OCI-LY3 (cell line): ENCODE data around the gene NCOA3.

ENCODE experiments used
- H2AFZ ChIP-seq: fragments of 200-600, 300-600 bp; shearing (Covaris generic); 2 replicates; pipeline ENCODE4 v1.6.0; 2014; ENCODE audit warnings: antibody characterized with exemption, low read depth, low read length
- H3K27ac ChIP-seq: fragments of 200-600, 300-600 bp; sonication (generic); 2 replicates; pipeline ENCODE4 v1.5.1; 2014; ENCODE audit warnings: mild to moderate bottlenecking, low read length, moderate library complexity, mixed read lengths
- H3K27me3 ChIP-seq: fragments of 200-600, 300-600 bp; sonication (generic); 2 replicates; pipeline ENCODE4 v1.6.1; 2014; ENCODE audit warnings: low read depth, low read length, mixed read lengths
- H3K36me3 ChIP-seq: fragments of 200-600, 300-600 bp; sonication (generic); replicated peaks from 2 replicates; pipeline ENCODE3; 2014; ENCODE audit warnings: low read depth, low read length, mixed read lengths
- H3K4me1 ChIP-seq: fragments of 300-600, 200-600 bp; sonication (generic); 2 replicates; pipeline ENCODE4 v1.6.1; 2014; ENCODE audit warnings: low read length, mixed read lengths
- H3K4me2 ChIP-seq: fragments of 200-600, 300-600 bp; sonication (generic); 2 replicates; pipeline ENCODE4 v1.6.1; 2014; ENCODE audit warnings: low read length, mixed read lengths
- H3K4me3 ChIP-seq: fragments of 300-600, 200-600 bp; sonication (generic); 2 replicates; pipeline ENCODE4 v1.5.1; 2014; ENCODE audit warnings: antibody characterized with exemption, mild to moderate bottlenecking, low read length, moderate library complexity
- H3K79me2 ChIP-seq: fragments of 300-600, 200-600 bp; shearing (Covaris generic); 2 replicates; pipeline ENCODE4 v1.6.1; 2014; ENCODE audit warnings: mild to moderate bottlenecking, low read length, mixed read lengths
- H3K9ac ChIP-seq: fragments of 300-600, 200-600 bp; shearing (Covaris generic); 2 replicates; pipeline ENCODE4 v1.6.0; 2014; ENCODE audit warnings: mild to moderate bottlenecking, low read length, moderate library complexity
- H3K9me3 ChIP-seq: fragments of 200-600, 300-600 bp; shearing (Covaris generic); 2 replicates; pipeline ENCODE4 v1.6.1; 2014; ENCODE audit warnings: low read length, mixed read lengths; ENCODE audit not compliant: insufficient read depth
- H4K20me1 ChIP-seq: fragments of 200-600, 300-600 bp; sonication (generic); 2 replicates; pipeline ENCODE4 v1.6.1; 2016; ENCODE audit warnings: low read length, mixed read lengths; ENCODE audit not compliant: insufficient read depth
- CTCF ChIP-seq: fragments of 200-600, 300-600 bp; sonication (generic); IDR thresholded peaks from 2 replicates; pipeline ENCODE4 v1.5.1; 2014; ENCODE audit warnings: antibody characterized with exemption, low read length, low read depth
- EZH2phosphoT487 ChIP-seq: fragments of 200-600 bp; shearing (Covaris generic); IDR thresholded peaks from 2 replicates; pipeline ENCODE4 v1.6.1; 2018; ENCODE audit warnings: antibody characterized with exemption, mixed run types, low read depth

Gene NCOA3

GRCh38 chr20:47606414-47606982, 104.8 kb downstream of the NCOA3 start:
- Histone ChIP-seq H3K79me2 (peaks cover 98% of the 10 kb centered on the region), H3K4me1 (0 out of 2 replicates have a peak, but pooled peaks cover 4% of the 10 kb centered on the region), H3K9me3 (no peaks in the 10 kb centered on the region), H3K4me2 (no peak overlapping the region), H4K20me1 (peaks cover 92% of the 10 kb centered on the region), H3K27ac (no peak overlapping the region), H3K36me3 (peaks cover 33% of the 10 kb centered on the region), H3K27me3 (no peaks in the 10 kb centered on the region), H3K4me3 (no peak overlapping the region), H3K9ac (no peak overlapping the region), H2AFZ (no peak overlapping the region)
- TF ChIP-seq CTCF: no peak
- no peak for TF ChIP-seq EZH2phosphoT487

- Histone ChIP-seq H3K36me3 (peaks cover 35% of the 10 kb centered on the region), H3K9me3 (no peaks in the 10 kb centered on the region), H3K79me2 (peaks cover 98% of the 10 kb centered on the region), H3K4me1 (0 out of 2 replicates have a peak, but pooled peaks cover 4% of the 10 kb centered on the region), H3K9ac (no peak overlapping the region), H3K27ac (no peak overlapping the region), H3K27me3 (no peaks in the 10 kb centered on the region), H4K20me1 (peaks cover 92% of the 10 kb centered on the region), H2AFZ (no peak overlapping the region), H3K4me3 (no peak overlapping the region), H3K4me2 (no peak overlapping the region)
- TF ChIP-seq EZH2phosphoT487: no peak
- TF ChIP-seq CTCF: no peak
Measured at GRCh38 chr20:47606983-47607613, 105.4 kb downstream of the NCOA3 start.

GRCh38 chr20:47609001-47609400, 107.3 kb downstream of the NCOA3 start:
- Histone ChIP-seq H3K79me2 (peaks cover 96% of the 10 kb centered on the region), H3K36me3 (peaks cover 31% of the 10 kb centered on the region), H3K4me1 (0 out of 2 replicates have a peak, but pooled peaks cover 4% of the 10 kb centered on the region), H3K27me3 (no peaks in the 10 kb centered on the region), H3K4me2 (no peak overlapping the region), H2AFZ (no peak overlapping the region), H3K9ac (no peak overlapping the region), H3K4me3 (no peak overlapping the region), H3K27ac (no peak overlapping the region), H3K9me3 (no peaks in the 10 kb centered on the region), H4K20me1 (peaks cover 90% of the 10 kb centered on the region)
- TF ChIP-seq CTCF (no peak), EZH2phosphoT487 (no peak)

DNA sequence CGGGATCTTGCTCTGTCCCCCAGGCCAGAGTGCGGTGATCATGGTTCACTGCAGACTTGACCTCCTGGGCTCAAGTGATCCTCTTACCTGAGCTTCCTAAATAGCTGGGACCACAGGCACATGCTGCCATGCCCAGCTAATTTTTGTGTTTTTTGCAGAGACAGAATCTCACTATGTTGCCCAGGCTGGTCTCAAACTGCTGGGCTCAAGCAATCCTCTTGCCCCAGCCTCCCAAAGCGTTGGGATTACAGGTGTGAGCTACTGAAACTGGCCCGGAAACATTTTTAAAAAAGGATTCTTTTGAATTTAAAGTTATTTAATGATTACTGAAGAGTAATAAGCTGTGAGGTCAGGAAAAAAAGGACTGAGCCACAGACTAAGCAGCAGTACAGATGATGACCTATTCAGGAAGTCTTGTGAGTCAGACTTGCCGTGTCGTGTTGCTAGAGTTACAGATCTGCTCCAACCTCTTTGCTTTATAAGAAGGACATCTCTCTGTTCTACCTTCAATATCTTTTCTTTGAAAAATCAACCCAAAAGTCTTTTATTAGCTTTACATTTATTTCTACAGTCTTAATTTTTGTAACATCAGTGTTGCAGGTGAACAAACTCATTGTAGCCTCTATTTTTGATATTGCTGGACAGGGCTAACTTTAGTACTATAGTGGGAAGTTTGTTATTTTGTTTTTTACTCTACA, 108.7 kb downstream of the NCOA3 start:
- Histone ChIP-seq H3K4me3 (no peak overlapping the region), H3K79me2 (peaks cover 96% of the 10 kb centered on the region), H2AFZ (no peak overlapping the region), H3K36me3 (peaks cover 35% of the 10 kb centered on the region), H3K9me3 (no peaks in the 10 kb centered on the region), H3K4me1 (0 out of 2 replicates have a peak, but pooled peaks cover 4% of the 10 kb centered on the region), H3K27ac (no peak overlapping the region), H3K9ac (no peak overlapping the region), H3K27me3 (no peaks in the 10 kb centered on the region), H3K4me2 (no peak overlapping the region), H4K20me1 (peaks cover 91% of the 10 kb centered on the region)
- TF ChIP-seq CTCF (no peak), EZH2phosphoT487 (no peak)
